Right ventricle myocardium superior (tissue), 1 donor: Measurements from ENCODE around the gene TGFB2. TPM values are rescaled to one million over a fixed set of nuclear protein-coding genes. Genes with fewer than 3 reads are reported as not detected.
"Not testable (repeated sequence)": the region's sequence is repeated elsewhere in the genome, so short reads cannot be mapped to it uniquely, and the experiment has no call there.

ENCODE experiments used
- ATAC-seq: fragments of 200-7000 bp; cut with Tn5 transposase; one replicate; pipeline ENCODE4 v1.9.1; 2020; ENCODE audit warnings: mild to moderate bottlenecking; ENCODE audit not compliant: poor library complexity
- DNase-seq: peaks from one replicate; pipeline ENCODE4 v3.0.0-alpha.2; 2020
- intact Hi-C: fragments of 100-400 bp; cut with DNase I; formaldehyde crosslinking; loops from one replicate; pipeline ENCODE4 v1.11.2; 2022
- long read RNA-seq: library from polyadenylated mRNA; unstranded; transcript quantifications from one replicate; pipeline ENCODE4 v2.0.0, GENCODE V29; 2021
- total RNA-seq: library from RNA; stranded (reverse); fragmentation: NEBNext Ultra II Directional; extraction: Animal tissue kit (Norgen Biotek cat#: 25700); gene quantifications from one replicate; pipeline ENCODE4 v1.2.1, GENCODE V29; 2021
- donor health status: DM: no; HTN: yes; CAD: no; lungs with severe emphysema.

TGFB2 gene
- 1.5 TPM for total RNA-seq
- long read RNA-seq, full-length matches to known transcripts: 1 of 1 reads
- long read RNA-seq, partial matches to known transcripts: 0 of 1 reads
- long read RNA-seq, other reads (novel, unspliced or antisense): 0 of 1 reads

DNA sequence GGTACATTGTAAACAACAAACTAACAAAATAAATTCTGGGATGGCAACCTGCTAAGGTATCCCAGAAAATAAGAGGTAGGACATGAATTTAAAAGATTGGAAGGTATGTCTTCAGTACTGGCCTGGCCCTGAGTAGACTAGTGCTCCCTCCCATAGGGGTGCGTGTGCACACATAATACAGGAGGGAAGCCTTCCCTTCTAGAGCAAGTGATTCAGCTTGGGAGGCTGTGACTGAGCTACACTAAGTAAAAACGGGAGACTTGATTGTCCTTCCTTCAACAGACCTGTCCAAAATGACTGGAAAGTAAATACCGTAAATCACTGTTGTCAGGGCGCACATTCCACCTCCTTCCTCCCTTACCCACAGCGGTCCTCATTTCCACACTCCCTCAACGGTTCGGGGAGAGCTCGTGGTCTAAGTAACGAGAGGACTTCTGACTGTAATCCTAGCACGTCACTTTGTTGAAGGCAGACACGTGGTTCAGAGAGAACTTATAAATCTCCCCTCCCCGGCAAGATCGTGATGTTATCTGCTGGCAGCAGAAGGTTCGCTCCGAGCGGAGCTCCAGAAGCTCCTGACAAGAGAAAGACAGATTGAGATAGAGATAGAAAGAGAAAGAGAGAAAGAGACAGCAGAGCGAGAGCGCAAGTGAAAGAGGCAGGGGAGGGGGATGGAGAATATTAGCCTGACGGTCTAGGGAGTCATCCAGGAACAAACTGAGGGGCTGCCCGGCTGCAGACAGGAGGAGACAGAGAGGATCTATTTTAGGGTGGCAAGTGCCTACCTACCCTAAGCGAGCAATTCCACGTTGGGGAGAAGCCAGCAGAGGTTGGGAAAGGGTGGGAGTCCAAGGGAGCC, at the start of gene TGFB2:
Gene TGFB2 (plus strand): TSS at position 523 of the 859 bp plus-strand sequence. CDS start 1,366 bp downstream, outside the sequence.
- intact Hi-C loops: no loop called here
- DNase-seq (no peak), ATAC-seq (peak; percentile 62)

- no peak for DNase-seq
- no peak for ATAC-seq
- intact Hi-C loops: no loop called here
Measured at GRCh38 chr1:218296162-218296561, 49.0 kb upstream of the TGFB2 start.

GRCh38 chr1:218297461-218297860, 47.7 kb upstream of the TGFB2 start:
- intact Hi-C loops: no loop called here
- DNase-seq (no peak), ATAC-seq (no peak)

- DNase-seq (no peak), ATAC-seq (no peak)
- intact Hi-C loops: no loop called here
Measured at GRCh38 chr1:218297867-218298266, 47.3 kb upstream of the TGFB2 start.

GRCh38 chr1:218298398-218298797, 46.7 kb upstream of the TGFB2 start:
- DNase-seq: no peak
- no peak for ATAC-seq
- intact Hi-C loops: no loop called here

GRCh38 chr1:218299416-218299815, 45.7 kb upstream of the TGFB2 start:
- intact Hi-C loops: no loop called here
- no peak for DNase-seq
- ATAC-seq: peak; percentile 48

- ATAC-seq (no peak), DNase-seq (no peak)
- intact Hi-C loops: no loop called here
Measured at GRCh38 chr1:218301217-218301616, 43.9 kb upstream of the TGFB2 start.

GRCh38 chr1:218302155-218302554, 43.0 kb upstream of the TGFB2 start:
- intact Hi-C loops: no loop called here
- DNase-seq (no peak), ATAC-seq (no peak)

- intact Hi-C loops: no loop called here
- DNase-seq (no peak), ATAC-seq (no peak)
Measured at GRCh38 chr1:218303176-218303879, 41.8 kb upstream of the TGFB2 start.

- ATAC-seq: peak; percentile 95
Measured at GRCh38 chr1:218304281-218305039, 40.7 kb upstream of the TGFB2 start.

DNA sequence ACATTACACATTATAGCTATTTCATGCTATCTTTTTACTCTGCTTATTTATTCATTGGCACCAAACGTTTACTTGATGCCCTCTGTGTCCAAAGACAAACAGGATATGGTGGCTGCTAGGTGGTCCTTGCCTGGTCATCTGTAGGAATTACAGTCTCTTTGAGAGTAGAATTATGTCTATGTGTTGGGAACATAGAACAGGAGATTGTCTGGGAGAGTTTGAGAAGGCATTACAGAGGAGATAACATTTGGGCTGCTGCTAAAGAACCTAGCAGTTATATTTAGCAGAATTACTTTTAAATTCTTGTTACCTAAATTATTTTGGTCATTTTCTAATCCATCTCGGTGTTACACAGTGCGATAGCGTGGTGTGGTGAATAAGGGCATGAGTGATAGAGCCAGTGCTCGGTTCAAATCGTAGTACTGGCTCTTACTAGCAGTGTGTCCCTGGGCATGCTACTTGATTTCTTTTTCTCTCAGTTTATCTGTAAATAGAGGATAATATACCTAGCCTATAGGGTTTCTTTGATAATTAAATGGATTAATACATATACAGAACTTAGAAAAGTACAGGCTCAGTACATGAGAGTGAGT, 39.6 kb upstream of the TGFB2 start:
- intact Hi-C loops: no loop called here
- DNase-seq: no peak
- ATAC-seq: peak; percentile 59

More at GRCh38 chr1:218304281-218305039, 40.7 kb upstream of the TGFB2 start:
- peak; percentile 83 for DNase-seq
- intact Hi-C loops: no loop called here

- intact Hi-C loops: no loop called here
- ATAC-seq (no peak), DNase-seq (no peak)
Measured at GRCh38 chr1:218312509-218312908, 32.6 kb upstream of the TGFB2 start.

GRCh38 chr1:218314316-218314715, 30.8 kb upstream of the TGFB2 start:
- DNase-seq (no peak), ATAC-seq (no peak)
- intact Hi-C loops: no loop called here

GRCh38 chr1:218315638-218316037, 29.5 kb upstream of the TGFB2 start:
- DNase-seq (no peak), ATAC-seq (no peak)
- intact Hi-C loops: no loop called here

GRCh38 chr1:218317061-218317460, 28.1 kb upstream of the TGFB2 start:
- intact Hi-C loops: no loop called here
- DNase-seq (no peak), ATAC-seq (no peak)

GRCh38 chr1:218320182-218320581, 25.0 kb upstream of the TGFB2 start:
- intact Hi-C loops, DNase-seq, ATAC-seq: not testable (repeated sequence)

- ATAC-seq: no peak
- intact Hi-C loops: no loop called here
- DNase-seq: no peak
Measured at GRCh38 chr1:218322762-218323161, 22.4 kb upstream of the TGFB2 start.

DNA sequence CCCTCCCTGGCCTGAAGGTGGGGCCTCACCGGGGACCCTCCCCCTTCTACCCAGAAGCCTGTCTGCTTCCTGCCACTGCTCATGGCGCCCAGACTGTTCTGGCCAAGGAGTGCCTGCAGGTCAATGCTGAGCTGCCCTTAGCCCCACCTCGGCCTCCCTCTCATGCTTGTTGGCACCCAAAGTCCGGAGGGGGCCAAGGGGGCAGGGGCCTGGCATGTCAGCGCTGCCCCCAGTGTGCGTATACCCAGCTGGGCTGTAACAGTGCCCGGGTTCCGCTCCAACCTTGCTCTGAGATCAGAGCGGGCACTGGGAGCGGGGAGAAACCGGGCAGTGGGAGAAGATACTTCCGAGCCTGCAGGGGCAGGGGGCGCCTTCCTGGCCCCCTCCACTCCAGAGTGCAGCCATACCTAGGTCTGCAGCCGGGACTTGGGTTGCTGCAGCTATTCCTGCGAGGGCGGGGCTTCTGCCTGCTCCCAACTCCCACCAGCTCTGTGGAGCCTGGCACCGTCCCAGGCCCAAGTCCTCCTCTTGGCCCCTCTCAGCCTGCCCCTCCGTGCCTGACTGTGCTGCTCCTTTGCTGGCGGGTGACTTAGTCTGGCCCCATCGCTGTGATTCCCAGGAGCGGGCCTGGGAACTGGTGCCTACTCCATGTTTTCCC, 21.4 kb upstream of the TGFB2 start:
- DNase-seq (no peak), ATAC-seq (no peak)
- intact Hi-C loops: no loop called here
